Gastroesophageal sphincter (tissue), 3 donors: ENCODE data around the gene FHIP1A.

Source experiments
- CTCF ChIP-seq, 4 experiments: fragments of 200-600 bp in 2 of 4; fragments of 450-650 bp in 2 of 4; sonication (generic) in 1 of 4; IDR thresholded peaks; one replicate each; pipeline ENCODE4 v1.5.1; 2017 to 2019; ENCODE audit warnings: antibody characterized with exemption in 4 of 4, mild to moderate bottlenecking in 2 of 4, moderate library complexity in 2 of 4
- EP300 ChIP-seq: sonication (generic); formaldehyde crosslinking; IDR thresholded peaks from one replicate; pipeline ENCODE4 v1.6.1; 2017; ENCODE audit warnings: antibody characterized with exemption, mild to moderate bottlenecking
- POLR2A ChIP-seq, 2 donors: fragments of 450-650 bp; IDR thresholded peaks; one replicate each; pipeline ENCODE4 v1.6.1; 2017; ENCODE audit warnings: antibody characterized with exemption in 2 of 2, mild to moderate bottlenecking in 2 of 2, moderate library complexity in 1 of 2
- POLR2AphosphoS5 ChIP-seq: sonication (generic); formaldehyde crosslinking; IDR thresholded peaks from one replicate; pipeline ENCODE4 v1.6.1; 2017; ENCODE audit warnings: antibody characterized with exemption

- TF ChIP-seq CTCF (IDR thresholded peaks at IDR 0.05) (no peak), POLR2AphosphoS5 (no peak), POLR2A (IDR thresholded peaks at IDR 0.05) (no peak), EP300 (no peak)
These were observed 8.6 kb upstream of the FHIP1A start for GRCh38 chr4:151400343-151400742.
